Measurements from ENCODE around the gene PRDM8.

GRCh38 chr4:80189956-80190677 is 7.2 kb upstream of the PRDM8 start:
- TF ChIP-seq CTCF (conservative IDR thresholded peaks at IDR 0.05; ENCODE audit: low read length) (no peak), EZH2phosphoT487 (IDR thresholded peaks at IDR 0.05; ENCODE audit: borderline replicate concordance, low read depth, low read length) (no peak)
